Coronary artery (tissue), 2 donors: ENCODE data around the gene CCR2.

Experiments used
- DNase-seq: peaks from one replicate; pipeline ENCODE4 v3.0.0-alpha.2; 2017; ENCODE audit warnings: low spot score
- H3K27ac ChIP-seq, 2 donors: fragments of 200-600 bp; sonication (generic); one replicate each; pipeline ENCODE4 v1.5.1; 2016 to 2019
- H3K4me3 ChIP-seq: fragments of 200-600 bp; sonication (generic); 2 replicates; pipeline ENCODE4 v1.5.1; 2016; ENCODE audit warnings: mild to moderate bottlenecking, moderate library complexity
- TF ChIP-seq, protein P1 (sequence below): fragments of 200-600 bp; sonication (generic); IDR thresholded peaks from one replicate; pipeline ENCODE4 v1.5.1; 2019; ENCODE audit warnings: antibody characterized with exemption

CCR2 gene

DNA sequence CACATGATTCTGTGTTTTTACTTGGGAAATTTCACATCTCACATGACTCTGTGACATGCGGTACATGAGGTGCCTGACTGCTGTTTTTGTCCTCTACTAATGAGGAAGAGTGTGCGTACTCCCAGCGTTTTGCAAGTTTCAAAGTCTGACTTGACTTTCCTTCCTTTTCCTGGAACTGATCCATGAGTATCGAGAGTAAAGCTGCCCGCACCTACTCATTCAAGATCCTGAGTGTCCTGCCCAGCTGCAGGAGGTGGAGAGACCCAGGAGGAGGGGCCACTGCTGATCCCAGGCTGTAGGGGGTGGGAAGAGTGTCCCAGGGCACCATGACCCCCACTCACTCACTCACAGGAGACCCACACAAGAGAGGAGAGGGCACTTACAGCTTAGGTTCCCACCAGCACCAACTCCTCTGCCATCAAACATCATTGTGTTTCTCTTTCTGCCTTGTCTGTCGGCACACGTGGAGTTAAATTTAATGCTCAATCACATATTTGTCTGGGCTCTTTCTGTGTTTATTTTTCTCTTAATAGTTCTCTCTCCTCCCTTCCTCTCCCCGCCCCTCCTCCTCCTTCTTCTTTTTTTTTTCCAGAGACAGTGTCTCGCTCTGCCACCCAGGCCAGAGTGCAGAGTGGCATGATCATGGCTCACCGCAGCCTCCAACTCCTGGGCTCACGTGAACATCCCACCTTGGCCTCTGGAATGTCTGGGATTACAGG is 51.5 kb downstream of the CCR2 start:
- H3K4me3 ChIP-seq: peak overlapping the region; percentile 47
- no peak for DNase-seq
- TF ChIP-seq, protein P1, sequence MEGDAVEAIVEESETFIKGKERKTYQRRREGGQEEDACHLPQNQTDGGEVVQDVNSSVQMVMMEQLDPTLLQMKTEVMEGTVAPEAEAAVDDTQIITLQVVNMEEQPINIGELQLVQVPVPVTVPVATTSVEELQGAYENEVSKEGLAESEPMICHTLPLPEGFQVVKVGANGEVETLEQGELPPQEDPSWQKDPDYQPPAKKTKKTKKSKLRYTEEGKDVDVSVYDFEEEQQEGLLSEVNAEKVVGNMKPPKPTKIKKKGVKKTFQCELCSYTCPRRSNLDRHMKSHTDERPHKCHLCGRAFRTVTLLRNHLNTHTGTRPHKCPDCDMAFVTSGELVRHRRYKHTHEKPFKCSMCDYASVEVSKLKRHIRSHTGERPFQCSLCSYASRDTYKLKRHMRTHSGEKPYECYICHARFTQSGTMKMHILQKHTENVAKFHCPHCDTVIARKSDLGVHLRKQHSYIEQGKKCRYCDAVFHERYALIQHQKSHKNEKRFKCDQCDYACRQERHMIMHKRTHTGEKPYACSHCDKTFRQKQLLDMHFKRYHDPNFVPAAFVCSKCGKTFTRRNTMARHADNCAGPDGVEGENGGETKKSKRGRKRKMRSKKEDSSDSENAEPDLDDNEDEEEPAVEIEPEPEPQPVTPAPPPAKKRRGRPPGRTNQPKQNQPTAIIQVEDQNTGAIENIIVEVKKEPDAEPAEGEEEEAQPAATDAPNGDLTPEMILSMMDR: no peak

DNA sequence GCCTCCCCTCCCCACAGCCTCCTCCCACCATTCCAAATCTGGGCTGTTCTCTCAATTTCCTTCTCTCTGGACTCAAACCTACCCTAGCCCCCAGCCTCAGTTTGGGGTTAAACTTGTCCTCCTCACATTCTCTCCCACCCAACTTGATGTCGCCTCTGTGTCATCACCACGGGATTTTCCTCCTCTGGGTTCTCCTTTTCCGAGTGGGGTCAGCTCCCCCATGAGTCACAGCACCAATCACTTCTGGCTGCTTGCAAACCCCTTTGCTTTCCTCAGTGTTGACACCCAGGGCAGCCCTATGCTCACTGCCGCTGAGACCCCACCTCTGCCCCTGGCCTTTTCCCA is 52.5 kb downstream of the CCR2 start:
- H3K27ac ChIP-seq: peak overlapping the region; percentile 32 to 85
- no peak for DNase-seq
- TF ChIP-seq, protein P1: no peak
- H3K4me3 ChIP-seq: peak overlapping the region; percentile 62

More for the DNA sequence above, 51.5 kb downstream of the CCR2 start:
- H3K27ac ChIP-seq: peak overlapping the region; percentile 32 to 85

DNA sequence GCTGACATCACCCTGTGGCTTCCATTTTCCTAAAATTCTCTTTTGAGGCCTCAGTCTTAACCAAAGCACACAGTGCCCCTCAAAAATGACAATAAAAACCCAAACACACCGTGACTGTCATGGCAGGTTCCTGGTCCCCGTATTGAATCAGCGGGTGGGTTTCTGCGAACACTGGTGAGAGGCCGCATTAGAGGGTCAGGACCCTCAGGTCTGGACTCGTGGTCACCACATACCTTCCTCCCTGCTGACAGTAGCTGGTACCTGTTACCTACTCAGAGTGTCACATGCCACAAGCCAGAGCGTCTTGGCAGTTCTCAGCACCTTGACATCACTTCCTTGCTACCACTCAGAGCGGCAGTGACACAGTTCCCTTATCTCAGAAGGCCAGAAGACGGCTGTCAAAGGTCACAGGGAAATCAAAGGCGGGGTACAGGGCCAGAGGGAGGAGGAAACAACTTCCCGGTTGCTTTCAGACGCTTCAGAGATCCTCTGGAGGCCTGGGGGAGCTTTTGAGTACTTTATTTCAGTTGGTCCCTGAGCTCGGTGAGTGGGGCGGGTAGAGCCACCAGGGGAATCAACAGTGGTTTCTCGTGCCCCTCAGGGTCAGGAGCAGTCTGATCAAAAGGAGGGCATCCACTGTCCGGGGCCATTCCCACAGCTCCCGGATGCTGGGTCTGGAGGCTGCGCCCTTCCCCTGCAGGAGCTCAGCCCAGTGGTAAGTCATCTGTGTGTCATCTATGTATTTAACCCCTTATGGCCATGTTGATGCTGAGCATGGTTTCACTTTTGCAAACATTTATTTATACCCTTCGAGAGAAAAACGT is 53.1 kb downstream of the CCR2 start, which contains the start of the genes CCR5AS and CCRL2:
Gene CCR5AS (minus strand): TSS at position 279 of the 824 bp plus-strand sequence.
Gene CCRL2 (plus strand): TSS at position 472 of the 824 bp plus-strand sequence. CDS start 821 bp downstream, outside the sequence.
- TF ChIP-seq, protein P1: no peak
- Histone ChIP-seq H3K27ac (peak within 1 kb of the TSS; percentile 32 to 85), H3K4me3 (peak within 1 kb of the TSS; percentile 62)
- no peak for DNase-seq

DNA sequence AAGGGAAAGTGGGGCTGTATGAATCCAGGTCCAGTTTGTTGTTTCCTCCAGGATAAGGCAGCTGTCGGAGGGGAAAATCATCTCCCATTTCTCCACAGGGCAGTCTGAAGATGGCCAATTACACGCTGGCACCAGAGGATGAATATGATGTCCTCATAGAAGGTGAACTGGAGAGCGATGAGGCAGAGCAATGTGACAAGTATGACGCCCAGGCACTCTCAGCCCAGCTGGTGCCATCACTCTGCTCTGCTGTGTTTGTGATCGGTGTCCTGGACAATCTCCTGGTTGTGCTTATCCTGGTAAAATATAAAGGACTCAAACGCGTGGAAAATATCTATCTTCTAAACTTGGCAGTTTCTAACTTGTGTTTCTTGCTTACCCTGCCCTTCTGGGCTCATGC is 54.1 kb downstream of the CCR2 start:
- peak; percentile 50 for DNase-seq
- Histone ChIP-seq H3K4me3 (peak overlapping the region; percentile 62), H3K27ac (peak overlapping the region in 1 of 2 donors; percentile 85)
- TF ChIP-seq, protein P1: no peak

DNA sequence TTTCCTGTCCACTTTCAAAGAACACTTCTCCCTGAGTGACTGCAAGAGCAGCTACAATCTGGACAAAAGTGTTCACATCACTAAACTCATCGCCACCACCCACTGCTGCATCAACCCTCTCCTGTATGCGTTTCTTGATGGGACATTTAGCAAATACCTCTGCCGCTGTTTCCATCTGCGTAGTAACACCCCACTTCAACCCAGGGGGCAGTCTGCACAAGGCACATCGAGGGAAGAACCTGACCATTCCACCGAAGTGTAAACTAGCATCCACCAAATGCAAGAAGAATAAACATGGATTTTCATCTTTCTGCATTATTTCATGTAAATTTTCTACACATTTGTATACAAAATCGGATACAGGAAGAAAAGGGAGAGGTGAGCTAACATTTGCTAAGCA is 54.9 kb downstream of the CCR2 start:
- Histone ChIP-seq H3K4me3 (no peak overlapping the region), H3K27ac (no peak overlapping the region)
- peak; percentile 35 for DNase-seq
- TF ChIP-seq, protein P1: no peak

DNA sequence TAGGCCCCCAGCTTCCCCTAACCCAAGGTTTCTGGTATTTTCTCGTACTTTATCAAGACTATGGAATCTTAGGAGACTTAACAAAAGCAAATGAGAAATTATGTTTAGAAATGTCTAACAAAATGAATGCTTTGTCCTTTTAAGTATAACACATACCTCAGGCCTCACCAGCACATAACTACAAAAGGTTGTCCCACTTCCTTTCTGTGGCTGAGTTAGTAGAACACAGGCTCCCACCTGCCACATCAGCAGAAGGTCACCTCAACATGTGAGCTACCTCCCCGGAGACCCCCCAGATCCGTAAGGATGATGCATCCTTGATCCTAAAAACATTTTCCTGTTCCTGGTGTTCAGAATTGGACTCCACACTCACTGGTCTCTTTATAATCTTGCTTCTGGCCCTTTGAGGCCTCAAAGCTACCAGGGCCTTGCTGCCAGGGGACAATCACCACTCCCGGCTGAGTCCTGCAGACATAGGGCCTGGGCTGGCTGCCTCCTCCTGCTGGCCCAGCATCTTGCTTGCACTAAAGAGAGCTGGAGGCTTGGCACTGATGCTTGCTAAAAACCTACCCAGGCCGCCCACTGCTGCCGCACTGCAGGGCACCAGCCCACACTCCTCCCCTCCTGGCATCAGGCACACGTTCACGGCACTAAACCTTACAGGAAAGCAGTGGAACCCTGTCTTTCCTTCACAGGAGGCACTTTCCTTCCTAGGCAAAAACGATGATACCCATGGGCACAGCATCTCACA is 56.0 kb downstream of the CCR2 start:
- no peak overlapping the region for H3K27ac ChIP-seq
- DNase-seq: peak; percentile 38
- TF ChIP-seq, protein P1: no peak
- H3K4me3 ChIP-seq: no peak overlapping the region
